Caco-2 (cell line): ENCODE measurements around the gene TUBAL3. TPM values are rescaled to one million over a fixed set of nuclear protein-coding genes. Genes with fewer than 3 reads are reported as not detected.

Source experiments
- BruUV-seq: library from RNA; stranded (reverse); fragments of 400-500 nt; replicated peaks from 2 replicates; lab custom pipeline; 2021; lab: Mats Ljungman, UMichigan
- CTCF ChIA-PET: fragments of 300-600 bp; sonication (Branson Sonifier 250); formaldehyde crosslinking; loops from one replicate; lab custom pipeline; 2022; ENCODE audit warnings: antibody characterized with exemption; lab: Charles Lee
- POLR2A ChIA-PET: fragments of 300-600 bp; sonication (Branson Sonifier 250); formaldehyde crosslinking; loops from one replicate; lab custom pipeline; 2022; ENCODE audit warnings: antibody characterized with exemption; lab: Charles Lee
- DNase-seq, 2 experiments: peaks; one replicate each; pipeline versions ENCODE4 v3.0.0 to v3.0.0-alpha.2; 2020 to 2022
- H3K27me3 ChIP-seq: replicated peaks from 2 replicates; pipeline ENCODE4 v1.6.0; 2011; ENCODE audit warnings: low read length; ENCODE audit not compliant: control insufficient read depth, insufficient read depth
- H3K36me3 ChIP-seq: 2 replicates; pipeline ENCODE4 v1.5.1; 2011; ENCODE audit warnings: low read length; ENCODE audit not compliant: control insufficient read depth, insufficient read depth
- H3K4me1 ChIP-seq: fragments of 250-450 bp; sonication (Bioruptor Pico); 2 replicates; pipeline ENCODE4 v1.5.1; 2020; ENCODE audit warnings: mild to moderate bottlenecking
- H3K4me3 ChIP-seq: 2 replicates; pipeline ENCODE4 v1.5.1; 2011; ENCODE audit warnings: low read depth, mild to moderate bottlenecking, control low read depth, low read length
- H3K9me3 ChIP-seq: fragments of 250-450 bp; sonication (Bioruptor Pico); 2 replicates; pipeline ENCODE4 v1.5.1; 2020; ENCODE audit warnings: mild to moderate bottlenecking, moderate library complexity
- H3K27ac Mint-ChIP-seq: one replicate; pipeline ENCODE4 v1.8.0; 2022; ENCODE audit warnings: mixed read lengths; ENCODE audit not compliant: unreplicated experiment
- H3K27me3 Mint-ChIP-seq: one replicate; pipeline ENCODE4 v1.8.0; 2022; ENCODE audit warnings: mixed read lengths; ENCODE audit not compliant: insufficient read depth, unreplicated experiment
- H3K36me3 Mint-ChIP-seq: one replicate; pipeline ENCODE4 v1.8.0; 2022; ENCODE audit warnings: mild to moderate bottlenecking, mixed read lengths; ENCODE audit not compliant: insufficient read depth, unreplicated experiment
- H3K4me1 Mint-ChIP-seq: one replicate; pipeline ENCODE4 v1.8.0; 2022; ENCODE audit warnings: low read depth, mixed read lengths; ENCODE audit not compliant: unreplicated experiment
- H3K4me3 Mint-ChIP-seq: one replicate; pipeline ENCODE4 v1.8.0; 2022; ENCODE audit warnings: mild to moderate bottlenecking, moderate library complexity, mixed read lengths; ENCODE audit not compliant: unreplicated experiment
- H3K9me3 Mint-ChIP-seq: one replicate; pipeline ENCODE4 v1.8.0; 2022; ENCODE audit warnings: mixed read lengths; ENCODE audit not compliant: unreplicated experiment
- intact Hi-C: fragments of 100-400 bp; cut with micrococcal nuclease; formaldehyde crosslinking; loops from one replicate; pipeline ENCODE4 v1.10.0; 2022; ENCODE audit not compliant: unreplicated experiment
- total RNA-seq: library from RNA; stranded (reverse); gene quantifications from 2 replicates; pipeline ENCODE4 v1.2.3, GENCODE V29; 2022
- TF ChIP-seq, protein P1 (sequence below), 2 experiments: fragments of 200-600 bp in 1 of 2; IDR thresholded peaks; 1 replicate in 1 of 2; 2 replicates in 1 of 2; pipeline versions ENCODE4 v1.5.1 to v1.8.0; 2011 to 2022; ENCODE audit warnings: antibody characterized with exemption in 1 of 2, control low read depth in 1 of 2, inconsistent platforms in 1 of 2, low read depth in 1 of 2, low read length in 1 of 2, mild to moderate bottlenecking in 1 of 2, moderate library complexity in 1 of 2; ENCODE audit not compliant: insufficient read depth in 1 of 2, severe bottlenecking in 1 of 2, unreplicated experiment in 1 of 2

Gene TUBAL3
- total RNA-seq, 1 experiment from 2014 or later: 0.39 TPM

DNA sequence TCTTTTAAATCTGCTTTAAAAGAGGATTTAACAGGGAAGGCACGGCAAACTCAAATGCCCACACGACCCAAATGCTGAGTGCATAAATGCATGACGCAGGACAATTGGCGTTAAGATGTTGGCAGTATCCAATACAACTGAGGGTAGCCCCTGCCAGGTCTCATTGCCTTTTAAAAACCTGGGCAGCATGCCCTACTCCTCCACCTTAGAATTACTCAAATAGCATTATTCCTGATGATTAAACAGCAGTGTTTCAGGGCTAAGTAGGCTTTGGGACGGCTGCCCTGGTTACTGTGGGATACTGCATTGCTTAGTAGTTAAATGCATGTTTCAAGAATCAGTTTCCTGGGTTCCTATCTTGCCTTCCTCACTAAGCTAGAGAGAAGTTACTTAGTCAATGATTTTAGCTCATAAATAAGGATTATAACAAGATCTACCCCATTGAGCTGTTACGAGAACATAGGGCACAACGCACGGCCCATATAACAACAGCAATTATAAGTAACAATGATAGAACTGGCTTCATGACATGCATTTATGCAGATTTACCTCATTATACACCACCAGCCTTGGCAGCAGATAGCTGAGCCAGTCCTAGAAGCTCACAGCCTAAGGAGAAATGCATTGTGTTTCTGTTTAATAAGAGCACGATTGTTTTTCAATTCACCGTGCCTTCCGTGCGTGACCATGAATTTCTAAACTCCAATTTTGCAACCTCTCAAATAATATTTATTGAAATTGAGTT is 7.9 kb downstream of the TUBAL3 start:
- peaks cover 11% of the 10 kb centered on the region for H3K9me3 Mint-ChIP-seq
- H3K36me3 Mint-ChIP-seq: no peaks in the 10 kb centered on the region
- no peaks in the 10 kb centered on the region for H3K36me3 ChIP-seq
- peaks cover 6% of the 10 kb centered on the region for H3K27me3 Mint-ChIP-seq
- no peaks in the 10 kb centered on the region for H3K4me1 ChIP-seq
- H3K4me3 ChIP-seq: no peak overlapping the region
- CTCF ChIA-PET: no interaction called here
- BruUV-seq: no TSS peak
- intact Hi-C loops: no loop called here
- DNase-seq: no peak
- H3K27me3 ChIP-seq: no peaks in the 10 kb centered on the region; the same call in 1 of the 2 replicates
- H3K27ac Mint-ChIP-seq: no peak overlapping the region
- TF ChIP-seq, protein P1, sequence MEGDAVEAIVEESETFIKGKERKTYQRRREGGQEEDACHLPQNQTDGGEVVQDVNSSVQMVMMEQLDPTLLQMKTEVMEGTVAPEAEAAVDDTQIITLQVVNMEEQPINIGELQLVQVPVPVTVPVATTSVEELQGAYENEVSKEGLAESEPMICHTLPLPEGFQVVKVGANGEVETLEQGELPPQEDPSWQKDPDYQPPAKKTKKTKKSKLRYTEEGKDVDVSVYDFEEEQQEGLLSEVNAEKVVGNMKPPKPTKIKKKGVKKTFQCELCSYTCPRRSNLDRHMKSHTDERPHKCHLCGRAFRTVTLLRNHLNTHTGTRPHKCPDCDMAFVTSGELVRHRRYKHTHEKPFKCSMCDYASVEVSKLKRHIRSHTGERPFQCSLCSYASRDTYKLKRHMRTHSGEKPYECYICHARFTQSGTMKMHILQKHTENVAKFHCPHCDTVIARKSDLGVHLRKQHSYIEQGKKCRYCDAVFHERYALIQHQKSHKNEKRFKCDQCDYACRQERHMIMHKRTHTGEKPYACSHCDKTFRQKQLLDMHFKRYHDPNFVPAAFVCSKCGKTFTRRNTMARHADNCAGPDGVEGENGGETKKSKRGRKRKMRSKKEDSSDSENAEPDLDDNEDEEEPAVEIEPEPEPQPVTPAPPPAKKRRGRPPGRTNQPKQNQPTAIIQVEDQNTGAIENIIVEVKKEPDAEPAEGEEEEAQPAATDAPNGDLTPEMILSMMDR (IDR thresholded peaks at IDR 0.05; ENCODE audit: insufficient read depth in 1 of 2, low read depth in 1 of 2, low read length in 1 of 2, severe bottlenecking in 1 of 2, unreplicated experiment in 1 of 2): no peak
- no peaks in the 10 kb centered on the region for H3K4me1 Mint-ChIP-seq
- POLR2A ChIA-PET: no interaction called here
- H3K9me3 ChIP-seq: no peaks in the 10 kb centered on the region
- H3K4me3 Mint-ChIP-seq: no peak overlapping the region

- no peaks in the 10 kb centered on the region for H3K36me3 ChIP-seq
- CTCF ChIA-PET: no interaction called here
- Mint-ChIP-seq H3K9me3 (peaks cover 26% of the 10 kb centered on the region), H3K4me3 (no peak overlapping the region), H3K4me1 (no peaks in the 10 kb centered on the region), H3K36me3 (no peaks in the 10 kb centered on the region), H3K27me3 (peaks cover 6% of the 10 kb centered on the region), H3K27ac (no peak overlapping the region)
- intact Hi-C loops: no loop called here
- no peak overlapping the region for H3K4me3 ChIP-seq
- POLR2A ChIA-PET: no interaction called here
- H3K4me1 ChIP-seq: no peaks in the 10 kb centered on the region
- TF ChIP-seq, protein P1 (IDR thresholded peaks at IDR 0.05; ENCODE audit: insufficient read depth in 1 of 2, low read depth in 1 of 2, low read length in 1 of 2, severe bottlenecking in 1 of 2, unreplicated experiment in 1 of 2): no peak
- no peak for DNase-seq
- peaks cover 14% of the 10 kb centered on the region for H3K9me3 ChIP-seq
- BruUV-seq: no TSS peak
- no peaks in the 10 kb centered on the region; the same call in 1 of the 2 replicates for H3K27me3 ChIP-seq
Observed at GRCh38 chr10:5395168-5395567, 9.5 kb downstream of the TUBAL3 start.

DNA sequence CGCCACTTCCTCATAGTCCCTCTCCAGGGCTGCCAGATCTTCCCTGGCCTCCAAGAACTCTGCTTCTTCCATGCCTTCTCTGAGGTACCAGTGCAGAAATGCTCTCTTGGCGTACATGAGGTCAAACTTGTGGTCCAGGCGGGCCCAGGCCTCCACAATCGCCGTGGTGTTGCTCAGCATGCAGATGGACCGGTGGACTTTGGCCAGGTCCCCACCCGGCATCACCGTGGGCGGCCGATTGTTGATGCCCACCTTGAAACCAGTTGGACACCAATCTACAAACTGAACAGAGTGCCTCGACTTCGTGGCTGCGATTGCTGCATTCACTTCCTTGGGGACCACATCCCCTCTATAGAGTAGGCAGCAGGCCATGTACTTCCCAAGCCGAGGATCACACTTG is 11.1 kb downstream of the TUBAL3 start:
- Mint-ChIP-seq H3K9me3 (peaks cover 40% of the 10 kb centered on the region), H3K4me1 (no peaks in the 10 kb centered on the region), H3K36me3 (no peaks in the 10 kb centered on the region), H3K27ac (no peak overlapping the region), H3K27me3 (peaks cover 6% of the 10 kb centered on the region), H3K4me3 (no peak overlapping the region)
- Histone ChIP-seq H3K4me3 (no peak overlapping the region), H3K36me3 (no peaks in the 10 kb centered on the region), H3K4me1 (no peaks in the 10 kb centered on the region), H3K27me3 (no peaks in the 10 kb centered on the region; the same call in 1 of the 2 replicates), H3K9me3 (peaks cover 17% of the 10 kb centered on the region)
- POLR2A ChIA-PET: no interaction called here
- no TSS peak for BruUV-seq
- TF ChIP-seq, protein P1 (IDR thresholded peaks at IDR 0.05; ENCODE audit: insufficient read depth in 1 of 2, low read depth in 1 of 2, low read length in 1 of 2, severe bottlenecking in 1 of 2, unreplicated experiment in 1 of 2): no peak
- DNase-seq: no peak
- intact Hi-C loops: no loop called here
- CTCF ChIA-PET: no interaction called here
